Gastrocnemius medialis (tissue), 4 donors: Measurements from ENCODE around the gene SFSWAP.

Experiments used
- CTCF ChIP-seq, 5 experiments: fragments of 450-650 bp in 3 of 5; fragments of 200-600 bp in 2 of 5; sonication (generic) in 2 of 5; IDR thresholded peaks in 4 of 5; conservative IDR thresholded peaks in 1 of 5; 1 replicate in 4 of 5; 2 replicates in 1 of 5; pipeline ENCODE4 v1.5.1; 2016 to 2019; ENCODE audit warnings: antibody characterized with exemption in 5 of 5, mild to moderate bottlenecking in 3 of 5, moderate library complexity in 3 of 5
- POLR2A ChIP-seq, 2 donors: fragments of 450-650 bp; IDR thresholded peaks; one replicate each; pipeline ENCODE4 v1.6.1; 2017; ENCODE audit warnings: antibody characterized with exemption in 2 of 2, mild to moderate bottlenecking in 2 of 2, moderate library complexity in 2 of 2

- TF ChIP-seq POLR2A (IDR thresholded peaks at IDR 0.05) (no peak), CTCF (IDR thresholded peaks at IDR 0.05 in 4 of 5, conservative IDR thresholded peaks at IDR 0.05 in 1 of 5) (no peak)
Observed at GRCh38 chr12:131776237-131776889, 65.5 kb downstream of the SFSWAP start.
